Thoracic aorta (tissue), 2 donors: Measurements from ENCODE around the gene CLTB. TPM values are rescaled to one million over a fixed set of nuclear protein-coding genes. Genes with fewer than 3 reads are reported as not detected.

ENCODE experiments used
- ATAC-seq: fragments of 150-250 bp; one replicate; pipeline ENCODE4 v1.8.0; 2017; ENCODE audit warnings: low read depth; ENCODE audit not compliant: insufficient number of reproducible peaks, low FRiP score
- DNase-seq: peaks from one replicate; pipeline ENCODE4 v3.0.0-alpha.2; 2020; ENCODE audit warnings: low spot score
- H3K27ac ChIP-seq, 2 donors: fragments of 200-600 bp; sonication (generic); 1 replicate in 1 of 2; 2 replicates in 1 of 2; pipeline ENCODE4 v1.5.1; 2016; ENCODE audit warnings: mild to moderate bottlenecking in 2 of 2, moderate library complexity in 2 of 2
- H3K27me3 ChIP-seq: fragments of 200-600 bp; sonication (generic); replicated peaks from 2 replicates; pipeline ENCODE4 v1.6.0; 2016; ENCODE audit warnings: mild to moderate bottlenecking; ENCODE audit not compliant: insufficient read depth
- H3K36me3 ChIP-seq: fragments of 200-600 bp; sonication (generic); one replicate; pipeline ENCODE4 v1.5.1; 2016
- H3K4me1 ChIP-seq, 2 donors: fragments of 200-600 bp; sonication (generic); 1 replicate in 1 of 2; 2 replicates in 1 of 2; pipeline versions ENCODE4 v1.5.1 to v1.6.0; 2016; ENCODE audit warnings: low read depth in 2 of 2, mild to moderate bottlenecking in 1 of 2; ENCODE audit not compliant: control insufficient read depth in 1 of 2
- H3K4me3 ChIP-seq: fragments of 200-600 bp; sonication (generic); 2 replicates; pipeline ENCODE4 v1.5.1; 2016; ENCODE audit warnings: mild to moderate bottlenecking
- H3K9me3 ChIP-seq: fragments of 200-600 bp; sonication (generic); 2 replicates; pipeline ENCODE4 v1.5.1; 2016
- CTCF ChIP-seq: fragments of 200-600 bp; sonication (generic); IDR thresholded peaks from one replicate; pipeline ENCODE4 v1.5.1; 2019; ENCODE audit warnings: antibody characterized with exemption
- total RNA-seq, 2 donors: library from RNA; depleted of rRNA; stranded (reverse); fragments of >200 nt; gene quantifications; one replicate each; pipeline versions ENCODE4 v1.1.0 to v1.2.3, GENCODE V29; 2016

Gene CLTB
- total RNA-seq, 2 donors from 2014 or later, result 155 to 192 TPM

DNA sequence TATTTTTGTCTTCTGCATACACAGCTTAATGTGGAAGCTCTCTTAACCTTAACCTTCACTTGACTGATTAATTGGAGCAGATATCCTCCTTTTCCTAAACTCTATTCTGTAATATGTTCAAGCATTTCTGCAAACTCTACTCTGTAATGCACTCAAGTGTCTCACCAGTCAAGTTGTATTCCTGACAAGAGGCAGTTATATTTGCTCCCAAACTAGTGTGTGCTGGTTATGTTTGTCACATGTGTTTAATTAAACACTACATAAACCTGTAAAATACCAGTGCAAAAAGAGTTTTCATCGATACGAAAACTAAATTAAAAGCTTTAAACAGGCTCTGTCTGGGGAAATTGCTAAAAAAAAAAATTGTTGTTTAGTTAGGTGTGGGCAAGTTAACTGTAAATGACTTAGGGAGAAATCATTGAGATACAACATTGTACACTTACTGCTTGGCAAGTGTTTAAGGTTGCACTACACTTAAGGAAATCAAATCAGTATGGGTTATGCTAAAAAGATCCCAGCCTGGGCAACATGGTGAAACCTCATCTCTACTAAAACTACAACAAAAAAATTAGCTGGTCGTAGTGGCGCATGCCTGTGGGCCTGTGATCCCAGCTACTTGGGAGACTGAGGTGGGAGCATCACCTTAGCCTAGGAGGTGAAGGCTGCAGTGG lies 38.5 kb upstream of the CLTB start:
- peaks cover 17 to 25% of the 10 kb centered on the region in 2 donors for H3K4me1 ChIP-seq
- no peak for ATAC-seq

GRCh38 chr5:176450077-176450476 lies 33.7 kb upstream of the CLTB start:
- Histone ChIP-seq H3K4me3 (no peak overlapping the region), H3K9me3 (no peaks in the 10 kb centered on the region), H3K27me3 (no peaks in the 10 kb centered on the region), H3K4me1 (peaks cover 15 to 27% of the 10 kb centered on the region in 2 donors), H3K36me3 (no peaks in the 10 kb centered on the region), H3K27ac (no peak overlapping the region)
- DNase-seq, result no peak
- TF ChIP-seq CTCF, result no peak
- ATAC-seq, result no peak

More for the DNA sequence above, 38.5 kb upstream of the CLTB start:
- TF ChIP-seq CTCF, result no peak
- Histone ChIP-seq H3K9me3 (no peaks in the 10 kb centered on the region), H3K27ac (no peak overlapping the region), H3K36me3 (no peaks in the 10 kb centered on the region), H3K27me3 (no peaks in the 10 kb centered on the region), H3K4me3 (no peak overlapping the region)
- no peak for DNase-seq

DNA sequence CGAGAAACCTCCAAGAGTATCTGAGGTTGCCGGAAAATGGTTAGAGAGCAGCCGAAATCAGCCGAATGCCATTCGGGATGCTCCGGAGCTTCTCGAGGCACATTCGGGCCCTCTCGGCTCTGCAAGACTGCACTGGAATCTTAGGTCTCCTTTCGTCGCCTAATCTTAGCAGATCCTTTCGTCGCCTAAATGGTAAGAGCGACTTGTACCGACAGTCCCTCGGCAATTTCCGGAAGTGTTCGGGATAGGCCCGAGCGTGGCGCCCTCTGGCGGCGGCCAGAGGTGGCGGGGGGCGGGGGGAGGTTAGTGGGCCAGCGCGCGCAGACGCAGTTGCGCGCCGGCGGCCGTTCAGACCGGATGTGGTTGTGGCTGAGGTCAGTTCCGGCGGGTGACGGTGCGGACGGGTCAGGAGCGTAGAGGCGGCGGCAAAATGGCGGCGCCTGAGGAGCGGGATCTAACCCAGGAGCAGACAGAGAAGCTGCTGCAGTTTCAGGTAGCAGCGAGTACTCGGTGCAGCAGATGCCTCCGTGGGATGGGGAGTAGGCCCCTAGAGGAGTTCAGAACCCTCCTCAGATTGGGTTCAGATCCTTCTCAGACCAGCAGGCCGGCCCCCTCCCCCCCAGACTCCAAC lies 31.8 kb upstream of the CLTB start, which contains the start of gene FAF2:
TSS of gene FAF2 (plus strand) at position 408 of the 631 bp plus-strand sequence. CDS start at position 431, 23 bp downstream.
- peak within 1 kb of the TSS; percentile 96 to 97 for H3K27ac ChIP-seq
- ATAC-seq (peak; percentile 100), DNase-seq (peak; percentile 86)
- H3K4me3 ChIP-seq, result peak within 1 kb of the TSS; percentile 90
- H3K27me3 ChIP-seq, result no peaks in the 10 kb centered on the region
- peak; percentile 98 for TF ChIP-seq CTCF
- H3K36me3 ChIP-seq, result no peaks in the 10 kb centered on the region
- H3K4me1 ChIP-seq, result peaks cover 15 to 27% of the 10 kb centered on the region in 2 donors
- no peaks in the 10 kb centered on the region for H3K9me3 ChIP-seq

DNA sequence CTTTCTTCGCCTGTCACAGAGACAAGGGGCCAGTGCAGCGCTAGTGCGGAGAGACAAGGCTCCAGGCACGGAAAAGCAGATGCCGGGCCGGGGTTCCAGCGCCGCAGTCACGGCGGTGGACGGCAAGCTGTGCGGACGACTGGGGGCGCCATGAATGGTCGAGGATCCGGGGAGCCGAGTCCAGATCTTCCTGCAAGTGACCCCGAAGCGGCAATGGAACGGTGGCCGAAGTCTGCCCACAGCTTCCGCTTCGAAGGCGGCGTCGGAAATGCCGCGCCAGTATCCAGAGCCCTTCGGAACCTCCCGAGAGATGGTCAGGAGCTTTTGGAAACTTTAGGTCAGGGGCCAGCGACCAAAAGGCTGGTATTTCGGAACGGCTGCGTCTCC lies 31.2 kb upstream of the CLTB start:
- Histone ChIP-seq H3K4me3 (peak overlapping the region; percentile 90), H3K27me3 (no peaks in the 10 kb centered on the region), H3K4me1 (peaks cover 15 to 25% of the 10 kb centered on the region in 2 donors), H3K36me3 (no peaks in the 10 kb centered on the region), H3K27ac (peak overlapping the region; percentile 96 to 97), H3K9me3 (no peaks in the 10 kb centered on the region)
- ATAC-seq, result peak; percentile 8
- no peak for TF ChIP-seq CTCF
- DNase-seq, result no peak

- Histone ChIP-seq H3K27me3 (no peaks in the 10 kb centered on the region), H3K9me3 (no peaks in the 10 kb centered on the region), H3K36me3 (no peaks in the 10 kb centered on the region), H3K27ac (peak overlapping the region; percentile 96 to 97), H3K4me1 (peaks cover 15 to 20% of the 10 kb centered on the region in 2 donors), H3K4me3 (peak overlapping the region; percentile 90)
- TF ChIP-seq CTCF, result no peak
- ATAC-seq (no peak), DNase-seq (no peak)
These were observed 30.7 kb upstream of the CLTB start for GRCh38 chr5:176446884-176447590.
